K562 (cell line): ENCODE measurements around the gene TRPC5OS. TPM values are rescaled to one million over a fixed set of nuclear protein-coding genes. Genes with fewer than 3 reads are reported as not detected.

Experiments
- ATAC-seq: fragments of 200-7000 bp; cut with Tn5 transposase; 3 replicates; pipeline ENCODE4 v1.9.1; 2020; ENCODE audit warnings: moderate library complexity
- BruUV-seq: library from RNA; stranded (reverse); fragments of 400-500 nt; replicated peaks from 2 replicates; lab custom pipeline; 2021; lab: Mats Ljungman, UMichigan
- CTCF ChIA-PET: fragments of 300-600 bp; formaldehyde crosslinking; extraction: SDS; loops from one replicate; lab custom pipeline; 2021; ENCODE audit warnings: low intra/inter-chr PET ratio; lab: Yijun Ruan, JAX
- POLR2A ChIA-PET: fragments of 300-600, 350-650 bp; sonication (Branson Sonifier 250); formaldehyde crosslinking; extraction: SDS; loops from one replicate; lab custom pipeline; 2021; ENCODE audit warnings: antibody characterized with exemption, inconsistent platforms; lab: Yijun Ruan, JAX
- DNase-seq, 4 experiments: peaks; one replicate each; pipeline versions ENCODE4 v3.0.0 to v3.0.0-alpha.2; 2011 to 2018; ENCODE audit warnings: low spot score in 3 of 4, mixed read lengths in 3 of 4; ENCODE audit errors: extremely low read depth in 1 of 4
- FAIRE-seq: peaks from 2 replicates; lab custom pipeline; 2011; peaks lifted over from hg19 to GRCh38; lab: Jason Lieb, UNC
- H2AFZ ChIP-seq: 2 replicates; pipeline ENCODE4 v1.6.0; 2011; ENCODE audit warnings: low read depth, low read length, control low read depth, inconsistent platforms
- H3K27ac ChIP-seq: fragments of 200-600 bp; 3 replicates; pipeline ENCODE4 v1.8.0; 2011; ENCODE audit warnings: low read depth, mild to moderate bottlenecking, control low read depth, inconsistent platforms, low read length, moderate library complexity, mixed read lengths; ENCODE audit errors: extremely low read depth
- H3K27me3 ChIP-seq, 2 experiments: fragments of 300-600 bp in 1 of 2; 2 replicates in 1 of 2; 3 replicates in 1 of 2; pipeline versions ENCODE4 v1.6.0 to v1.8.0; 2011; ENCODE audit warnings: inconsistent platforms in 2 of 2, low read length in 2 of 2, mild to moderate bottlenecking in 1 of 2, mixed read lengths in 1 of 2, moderate library complexity in 1 of 2; ENCODE audit not compliant: control insufficient read depth in 2 of 2, insufficient read depth in 2 of 2
- H3K36me3 ChIP-seq: fragments of 300-600 bp; 3 replicates; pipeline ENCODE4 v1.8.0; 2011; ENCODE audit warnings: mild to moderate bottlenecking, low read length, inconsistent platforms; ENCODE audit not compliant: control insufficient read depth, insufficient read depth
- H3K4me1 ChIP-seq, 2 experiments: fragments of 200-600 bp in 1 of 2; replicated peaks in 1 of 2; 2 replicates in 1 of 2; 3 replicates in 1 of 2; pipeline versions ENCODE4 v1.5.1 to v1.8.0; 2011; ENCODE audit warnings: inconsistent platforms in 2 of 2, low read length in 2 of 2, mild to moderate bottlenecking in 1 of 2, mixed read lengths in 1 of 2, moderate library complexity in 1 of 2; ENCODE audit not compliant: control insufficient read depth in 2 of 2, insufficient read depth in 2 of 2
- H3K4me2 ChIP-seq: 2 replicates; pipeline ENCODE4 v1.6.1; 2011; ENCODE audit warnings: low read length, control low read depth, inconsistent platforms, mixed read lengths; ENCODE audit not compliant: insufficient read depth
- H3K4me3 ChIP-seq: fragments of 200-600 bp; sonication (generic), shearing (Covaris generic); 2 replicates; pipeline ENCODE4 v1.5.1; 2016; ENCODE audit warnings: control low read depth, inconsistent platforms
- H3K79me2 ChIP-seq: fragments of 200-600 bp; 3 replicates; pipeline ENCODE4 v1.8.0; 2011; ENCODE audit warnings: low read length, inconsistent platforms; ENCODE audit not compliant: control insufficient read depth, insufficient read depth
- H3K9ac ChIP-seq, 2 experiments: 2 replicates each; pipeline versions ENCODE4 v1.6.0 to v1.6.1; 2011; ENCODE audit warnings: low read depth in 2 of 2, low read length in 2 of 2, control low read depth in 1 of 2, inconsistent platforms in 1 of 2, mild to moderate bottlenecking in 1 of 2, mixed read lengths in 1 of 2; ENCODE audit not compliant: insufficient read depth in 1 of 2
- H3K9me1 ChIP-seq: one replicate; pipeline ENCODE4 v1.6.0; 2011; ENCODE audit warnings: inconsistent platforms, mild to moderate bottlenecking, low read length, moderate library complexity; ENCODE audit not compliant: control insufficient read depth, insufficient read depth
- H3K9me3 ChIP-seq: replicated peaks from 2 replicates; pipeline ENCODE4 v1.5.1; 2011; ENCODE audit warnings: low read depth, low read length, inconsistent platforms; ENCODE audit not compliant: control insufficient read depth, insufficient read depth
- H4K20me1 ChIP-seq: replicated peaks from 2 replicates; pipeline ENCODE4 v1.6.1; 2011; ENCODE audit warnings: low read length, inconsistent platforms, mixed read lengths; ENCODE audit not compliant: control insufficient read depth, insufficient read depth
- BCL6 ChIP-seq: fragments of 250-450 bp; sonication (Bioruptor Pico); IDR thresholded peaks from 2 replicates; pipeline ENCODE4 v1.4.0; 2020
- GABPB1 ChIP-seq: sonication (generic); formaldehyde crosslinking; IDR thresholded peaks from 2 replicates; pipeline ENCODE4 v1.8.0; 2022; ENCODE audit warnings: mild to moderate bottlenecking, missing genetic modification reagents
- GTF2F1 ChIP-seq: IDR thresholded peaks from 2 replicates; pipeline ENCODE4 v1.6.1; 2011; ENCODE audit warnings: low read depth, low read length, improper control_type of control experiment
- IRF2 ChIP-seq: sonication (generic); formaldehyde crosslinking; IDR thresholded peaks from 2 replicates; pipeline ENCODE4 v1.8.1; 2022; ENCODE audit warnings: mild to moderate bottlenecking, missing genetic modification reagents
- KAT8 ChIP-seq: fragments of 450-650 bp; IDR thresholded peaks from 2 replicates; pipeline ENCODE4 v1.6.1; 2016; ENCODE audit warnings: low read depth, mild to moderate bottlenecking
- KDM1A ChIP-seq, 2 experiments: fragments of 450-650 bp; IDR thresholded peaks; 2 replicates each; pipeline ENCODE4 v1.6.1; 2016; ENCODE audit warnings: mild to moderate bottlenecking in 2 of 2
- MCM7 ChIP-seq, 2 experiments: fragments of 450-650 bp; IDR thresholded peaks; 2 replicates each; pipeline ENCODE4 v1.6.1; 2016 to 2018
- MECOM ChIP-seq: fragments of 250-450 bp; sonication (Bioruptor Pico); IDR thresholded peaks from 2 replicates; pipeline ENCODE4 v1.8.0; 2022; ENCODE audit warnings: inconsistent platforms
- RBM34 ChIP-seq: fragments of 200-400 bp; formaldehyde crosslinking; IDR thresholded peaks from 2 replicates; pipeline ENCODE4 v1.6.1; 2018; ENCODE audit warnings: low read length, borderline replicate concordance; ENCODE audit not compliant: insufficient read depth
- ZNF174 ChIP-seq: fragments of 250-450 bp; sonication (Bioruptor Pico); IDR thresholded peaks from 2 replicates; pipeline ENCODE4 v1.4.0; 2020; ENCODE audit warnings: mild to moderate bottlenecking
- WGBS: fragments of 100-300 bp; shearing (Covaris generic); methylation state at CpG from one replicate; pipeline ENCODE4 v1.1.6; 2016; ENCODE audit warnings: low coverage, mixed read lengths; ENCODE audit not compliant: insufficient coverage; ENCODE audit errors: missing lambda C conversion rate; 5-methylcytosine and 5-hydroxymethylcytosine counted together
- in situ Hi-C: fragments of 300-500 bp; cut with MboI; formaldehyde crosslinking; loops from 4 replicates; pipeline ENCODE4 v1.15.0; 2018; ENCODE audit warnings: inconsistent platforms, mixed read lengths
- intact Hi-C: fragments of 100-400 bp; cut with micrococcal nuclease; formaldehyde crosslinking; loops from 2 replicates; pipeline ENCODE4 v1.14.2; 2022
- polyA plus RNA-seq, 8 experiments: library from polyadenylated mRNA; depleted of rRNA in 4 of 8; stranded (reverse) in 5 of 8; unstranded in 3 of 8; fragments of >200 nt; fragmentation: Nextera tagmentation in 2 of 8; fragmentation: Illumina TruSeq in 1 of 8; extraction: Ambion mirVana in 2 of 8; extraction: Trizol in 1 of 8; gene quantifications; 2 replicates each; pipeline versions ENCODE4 v1.2.1 to v1.2.3, GENCODE V29; 2011 to 2014; ENCODE audit warnings: inconsistent platforms in 1 of 8, missing spikeins in 1 of 8
- total RNA-seq, 7 experiments: library from RNA; depleted of rRNA in 6 of 7; stranded (reverse); fragments of >200 nt in 6 of 7; fragmentation: Illumina TruSeq in 2 of 7; extraction: Trizol in 2 of 7; gene quantifications; 2 replicates each; pipeline versions ENCODE4 v1.2.1 to v1.2.3, GENCODE V29; 2011 to 2021; ENCODE audit warnings: low replicate concordance in 1 of 7
- TF ChIP-seq, protein P1 (sequence below): fragments of 450-650 bp; IDR thresholded peaks from 2 replicates; pipeline ENCODE4 v1.6.1; 2014; ENCODE audit warnings: low read depth, mild to moderate bottlenecking, moderate library complexity, borderline replicate concordance
- TF ChIP-seq, protein P2 (sequence below), 2 experiments: fragments of 450-650 bp; IDR thresholded peaks; 2 replicates each; pipeline ENCODE4 v1.6.1; 2018; ENCODE audit warnings: mild to moderate bottlenecking in 2 of 2, low read depth in 1 of 2; ENCODE audit not compliant: partially characterized antibody in 2 of 2
- TF ChIP-seq, protein P3 (sequence below): fragments of 450-650 bp; IDR thresholded peaks from 2 replicates; pipeline ENCODE4 v1.6.1; 2016; ENCODE audit warnings: missing biosample characterization, missing genetic modification characterization
- TF ChIP-seq, protein P4 (sequence below): fragments of 450-650 bp; IDR thresholded peaks from 2 replicates; pipeline ENCODE4 v1.6.1; 2016; ENCODE audit warnings: borderline replicate concordance

Gene TRPC5OS
- total and polyA plus RNA-seq, 9 of the 15 experiments (the other 6 are each of a cell fraction or from before 2014, with no cell fraction given), result not detected

DNA sequence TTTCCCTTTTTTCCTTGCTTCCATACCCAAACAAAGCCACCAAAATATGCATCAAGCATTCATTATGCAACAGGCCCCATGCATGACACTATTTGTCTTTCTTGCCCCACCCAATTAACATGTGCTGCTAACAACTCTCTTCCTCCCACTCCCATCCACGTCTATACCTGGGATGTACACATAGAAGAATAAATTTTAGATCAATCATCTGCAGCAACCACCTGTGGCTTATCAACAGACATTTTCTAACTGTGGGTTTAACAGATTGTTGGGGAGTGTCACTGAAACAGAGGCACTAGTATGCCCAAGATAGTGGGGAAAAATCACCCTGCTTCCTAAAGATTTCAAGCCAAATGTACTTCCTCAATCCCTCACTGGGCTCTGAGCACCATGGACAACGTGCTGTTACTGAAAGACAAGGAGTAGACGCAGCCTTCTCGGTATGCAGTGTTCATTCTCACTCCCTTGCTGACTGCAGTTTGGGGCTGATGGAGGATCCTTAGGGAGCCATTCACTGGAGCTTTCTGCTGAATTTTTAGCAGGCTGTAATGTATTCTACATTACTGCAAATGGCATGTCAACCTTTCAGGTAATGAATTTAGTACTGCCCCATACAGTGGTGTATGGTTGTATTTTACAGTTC is 28.4 kb upstream of the TRPC5OS start:
- intact Hi-C loops (no loop called here), in situ Hi-C loops (no loop called here)
- no peak for DNase-seq
- ChIA-PET POLR2A (no interaction called here), CTCF (no interaction called here)
- no TSS peak for BruUV-seq
- H3K9me3 ChIP-seq, result no peaks in the 10 kb centered on the region
- H3K4me2 ChIP-seq, result no peak overlapping the region
- H3K9me1 ChIP-seq, result no peaks in the 10 kb centered on the region
- no peak for ATAC-seq
- no peak for FAIRE-seq
- H3K27ac ChIP-seq, result no peak overlapping the region
- H3K27me3 ChIP-seq, result no peaks in the 10 kb centered on the region
- no peaks in the 10 kb centered on the region for H3K36me3 ChIP-seq
- no peak overlapping the region for H3K4me3 ChIP-seq
- H3K79me2 ChIP-seq, result no peaks in the 10 kb centered on the region
- H2AFZ ChIP-seq, result no peak overlapping the region
- WGBS, result 0% methylated on average over 4 of the region's 4 CpGs
- no peak overlapping the region for H3K9ac ChIP-seq
- H4K20me1 ChIP-seq, result no peaks in the 10 kb centered on the region
- TF ChIP-seq RBM34, result no peak
- TF ChIP-seq GTF2F1, result no peak
- no peak for TF ChIP-seq ZNF174 (CRISPR knock-in tag)
- TF ChIP-seq, protein P1, sequence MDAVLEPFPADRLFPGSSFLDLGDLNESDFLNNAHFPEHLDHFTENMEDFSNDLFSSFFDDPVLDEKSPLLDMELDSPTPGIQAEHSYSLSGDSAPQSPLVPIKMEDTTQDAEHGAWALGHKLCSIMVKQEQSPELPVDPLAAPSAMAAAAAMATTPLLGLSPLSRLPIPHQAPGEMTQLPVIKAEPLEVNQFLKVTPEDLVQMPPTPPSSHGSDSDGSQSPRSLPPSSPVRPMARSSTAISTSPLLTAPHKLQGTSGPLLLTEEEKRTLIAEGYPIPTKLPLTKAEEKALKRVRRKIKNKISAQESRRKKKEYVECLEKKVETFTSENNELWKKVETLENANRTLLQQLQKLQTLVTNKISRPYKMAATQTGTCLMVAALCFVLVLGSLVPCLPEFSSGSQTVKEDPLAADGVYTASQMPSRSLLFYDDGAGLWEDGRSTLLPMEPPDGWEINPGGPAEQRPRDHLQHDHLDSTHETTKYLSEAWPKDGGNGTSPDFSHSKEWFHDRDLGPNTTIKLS, result no peak
- TF ChIP-seq, protein P2, sequence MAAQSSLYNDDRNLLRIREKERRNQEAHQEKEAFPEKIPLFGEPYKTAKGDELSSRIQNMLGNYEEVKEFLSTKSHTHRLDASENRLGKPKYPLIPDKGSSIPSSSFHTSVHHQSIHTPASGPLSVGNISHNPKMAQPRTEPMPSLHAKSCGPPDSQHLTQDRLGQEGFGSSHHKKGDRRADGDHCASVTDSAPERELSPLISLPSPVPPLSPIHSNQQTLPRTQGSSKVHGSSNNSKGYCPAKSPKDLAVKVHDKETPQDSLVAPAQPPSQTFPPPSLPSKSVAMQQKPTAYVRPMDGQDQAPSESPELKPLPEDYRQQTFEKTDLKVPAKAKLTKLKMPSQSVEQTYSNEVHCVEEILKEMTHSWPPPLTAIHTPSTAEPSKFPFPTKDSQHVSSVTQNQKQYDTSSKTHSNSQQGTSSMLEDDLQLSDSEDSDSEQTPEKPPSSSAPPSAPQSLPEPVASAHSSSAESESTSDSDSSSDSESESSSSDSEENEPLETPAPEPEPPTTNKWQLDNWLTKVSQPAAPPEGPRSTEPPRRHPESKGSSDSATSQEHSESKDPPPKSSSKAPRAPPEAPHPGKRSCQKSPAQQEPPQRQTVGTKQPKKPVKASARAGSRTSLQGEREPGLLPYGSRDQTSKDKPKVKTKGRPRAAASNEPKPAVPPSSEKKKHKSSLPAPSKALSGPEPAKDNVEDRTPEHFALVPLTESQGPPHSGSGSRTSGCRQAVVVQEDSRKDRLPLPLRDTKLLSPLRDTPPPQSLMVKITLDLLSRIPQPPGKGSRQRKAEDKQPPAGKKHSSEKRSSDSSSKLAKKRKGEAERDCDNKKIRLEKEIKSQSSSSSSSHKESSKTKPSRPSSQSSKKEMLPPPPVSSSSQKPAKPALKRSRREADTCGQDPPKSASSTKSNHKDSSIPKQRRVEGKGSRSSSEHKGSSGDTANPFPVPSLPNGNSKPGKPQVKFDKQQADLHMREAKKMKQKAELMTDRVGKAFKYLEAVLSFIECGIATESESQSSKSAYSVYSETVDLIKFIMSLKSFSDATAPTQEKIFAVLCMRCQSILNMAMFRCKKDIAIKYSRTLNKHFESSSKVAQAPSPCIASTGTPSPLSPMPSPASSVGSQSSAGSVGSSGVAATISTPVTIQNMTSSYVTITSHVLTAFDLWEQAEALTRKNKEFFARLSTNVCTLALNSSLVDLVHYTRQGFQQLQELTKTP (IDR thresholded peaks at IDR 0.05; ENCODE audit: low read depth in 1 of 2, partially characterized antibody in 2 of 2), result no peak
- TF ChIP-seq, protein P3, sequence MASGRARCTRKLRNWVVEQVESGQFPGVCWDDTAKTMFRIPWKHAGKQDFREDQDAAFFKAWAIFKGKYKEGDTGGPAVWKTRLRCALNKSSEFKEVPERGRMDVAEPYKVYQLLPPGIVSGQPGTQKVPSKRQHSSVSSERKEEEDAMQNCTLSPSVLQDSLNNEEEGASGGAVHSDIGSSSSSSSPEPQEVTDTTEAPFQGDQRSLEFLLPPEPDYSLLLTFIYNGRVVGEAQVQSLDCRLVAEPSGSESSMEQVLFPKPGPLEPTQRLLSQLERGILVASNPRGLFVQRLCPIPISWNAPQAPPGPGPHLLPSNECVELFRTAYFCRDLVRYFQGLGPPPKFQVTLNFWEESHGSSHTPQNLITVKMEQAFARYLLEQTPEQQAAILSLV (tag), result no peak
- TF ChIP-seq IRF2, result no peak
- no peak for TF ChIP-seq MECOM
- TF ChIP-seq KDM1A (IDR thresholded peaks at IDR 0.05), result no peak
- no peak for TF ChIP-seq MCM7 (IDR thresholded peaks at IDR 0.05)
- no peak for TF ChIP-seq KAT8
- no peak for TF ChIP-seq GABPB1 (CRISPR knock-in tag)
- no peak for TF ChIP-seq BCL6 (CRISPR knock-in tag)
- TF ChIP-seq, protein P4, sequence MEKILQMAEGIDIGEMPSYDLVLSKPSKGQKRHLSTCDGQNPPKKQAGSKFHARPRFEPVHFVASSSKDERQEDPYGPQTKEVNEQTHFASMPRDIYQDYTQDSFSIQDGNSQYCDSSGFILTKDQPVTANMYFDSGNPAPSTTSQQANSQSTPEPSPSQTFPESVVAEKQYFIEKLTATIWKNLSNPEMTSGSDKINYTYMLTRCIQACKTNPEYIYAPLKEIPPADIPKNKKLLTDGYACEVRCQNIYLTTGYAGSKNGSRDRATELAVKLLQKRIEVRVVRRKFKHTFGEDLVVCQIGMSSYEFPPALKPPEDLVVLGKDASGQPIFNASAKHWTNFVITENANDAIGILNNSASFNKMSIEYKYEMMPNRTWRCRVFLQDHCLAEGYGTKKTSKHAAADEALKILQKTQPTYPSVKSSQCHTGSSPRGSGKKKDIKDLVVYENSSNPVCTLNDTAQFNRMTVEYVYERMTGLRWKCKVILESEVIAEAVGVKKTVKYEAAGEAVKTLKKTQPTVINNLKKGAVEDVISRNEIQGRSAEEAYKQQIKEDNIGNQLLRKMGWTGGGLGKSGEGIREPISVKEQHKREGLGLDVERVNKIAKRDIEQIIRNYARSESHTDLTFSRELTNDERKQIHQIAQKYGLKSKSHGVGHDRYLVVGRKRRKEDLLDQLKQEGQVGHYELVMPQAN, result no peak
- H3K4me1 ChIP-seq, result no peaks in the 10 kb centered on the region
